Activated naive CD8-positive, alpha-beta T cell (primary cell): ENCODE measurements around the gene ERMARD.
A peak's percentile ranks its signal among the peaks of the same experiment; 100 is the strongest.

Experiments used
- H3K27ac Mint-ChIP-seq: one replicate; pipeline ENCODE4 v1.8.0; 2021; ENCODE audit warnings: mixed read lengths
- H3K27me3 Mint-ChIP-seq: one replicate; pipeline ENCODE4 v1.8.0; 2021; ENCODE audit warnings: mixed read lengths
- H3K36me3 Mint-ChIP-seq: one replicate; pipeline ENCODE4 v1.8.0; 2021; ENCODE audit warnings: mixed read lengths
- H3K4me1 Mint-ChIP-seq: one replicate; pipeline ENCODE4 v1.8.0; 2021; ENCODE audit warnings: low read depth, mixed read lengths
- H3K4me3 Mint-ChIP-seq: one replicate; pipeline ENCODE4 v1.8.0; 2021; ENCODE audit warnings: mild to moderate bottlenecking, mixed read lengths
- H3K9me3 Mint-ChIP-seq: one replicate; pipeline ENCODE4 v1.8.0; 2021; ENCODE audit warnings: low read depth, mixed read lengths

The ERMARD gene

GRCh38 chr6:169800116-169800667 lies 48.8 kb downstream of the ERMARD start:
- H3K4me1 Mint-ChIP-seq: peaks cover 25% of the 10 kb centered on the region
- H3K9me3 Mint-ChIP-seq: no peaks in the 10 kb centered on the region
- H3K36me3 Mint-ChIP-seq: no peaks in the 10 kb centered on the region
- H3K27me3 Mint-ChIP-seq: peaks cover 32% of the 10 kb centered on the region
- H3K27ac Mint-ChIP-seq: no peak overlapping the region
- H3K4me3 Mint-ChIP-seq: no peak overlapping the region

GRCh38 chr6:169800668-169801395 lies 49.4 kb downstream of the ERMARD start:
- peaks cover 31% of the 10 kb centered on the region for H3K4me1 Mint-ChIP-seq

GRCh38 chr6:169801396-169802160 lies 50.2 kb downstream of the ERMARD start:
- H3K9me3 Mint-ChIP-seq: no peaks in the 10 kb centered on the region

More at GRCh38 chr6:169800668-169801395, 49.4 kb downstream of the ERMARD start:
- H3K27me3 Mint-ChIP-seq: peaks cover 38% of the 10 kb centered on the region
- H3K27ac Mint-ChIP-seq: no peak overlapping the region
- H3K36me3 Mint-ChIP-seq: no peaks in the 10 kb centered on the region
- no peaks in the 10 kb centered on the region for H3K9me3 Mint-ChIP-seq
- no peak overlapping the region for H3K4me3 Mint-ChIP-seq

GRCh38 chr6:169802790-169803189 lies 51.4 kb downstream of the ERMARD start:
- Mint-ChIP-seq H3K36me3 (no peaks in the 10 kb centered on the region), H3K27ac (no peak overlapping the region), H3K27me3 (peaks cover 35% of the 10 kb centered on the region), H3K9me3 (no peaks in the 10 kb centered on the region), H3K4me1 (peaks cover 46% of the 10 kb centered on the region), H3K4me3 (no peak overlapping the region)

More at GRCh38 chr6:169801396-169802160, 50.2 kb downstream of the ERMARD start:
- H3K27ac Mint-ChIP-seq: no peak overlapping the region
- H3K4me1 Mint-ChIP-seq: peaks cover 37% of the 10 kb centered on the region
- no peaks in the 10 kb centered on the region for H3K36me3 Mint-ChIP-seq
- no peak overlapping the region for H3K4me3 Mint-ChIP-seq
- peaks cover 37% of the 10 kb centered on the region for H3K27me3 Mint-ChIP-seq

GRCh38 chr6:169803271-169803811 lies 51.9 kb downstream of the ERMARD start:
- Mint-ChIP-seq H3K4me1 (peaks cover 49% of the 10 kb centered on the region), H3K27me3 (peaks cover 32% of the 10 kb centered on the region), H3K9me3 (no peaks in the 10 kb centered on the region), H3K36me3 (no peaks in the 10 kb centered on the region), H3K27ac (no peak overlapping the region), H3K4me3 (peak overlapping the region; percentile 18)

GRCh38 chr6:169803816-169804340 lies 52.5 kb downstream of the ERMARD start:
- H3K36me3 Mint-ChIP-seq: no peaks in the 10 kb centered on the region
- no peak overlapping the region for H3K27ac Mint-ChIP-seq
- H3K9me3 Mint-ChIP-seq: no peaks in the 10 kb centered on the region
- peaks cover 26% of the 10 kb centered on the region for H3K27me3 Mint-ChIP-seq
- H3K4me1 Mint-ChIP-seq: peaks cover 54% of the 10 kb centered on the region
- H3K4me3 Mint-ChIP-seq: peak overlapping the region; percentile 18

GRCh38 chr6:169804427-169804826 lies 53.0 kb downstream of the ERMARD start:
- H3K4me1 Mint-ChIP-seq: peaks cover 54% of the 10 kb centered on the region
- no peak overlapping the region for H3K27ac Mint-ChIP-seq
- H3K4me3 Mint-ChIP-seq: no peak overlapping the region
- H3K9me3 Mint-ChIP-seq: no peaks in the 10 kb centered on the region
- H3K27me3 Mint-ChIP-seq: peaks cover 26% of the 10 kb centered on the region
- no peaks in the 10 kb centered on the region for H3K36me3 Mint-ChIP-seq

- Mint-ChIP-seq H3K36me3 (no peaks in the 10 kb centered on the region), H3K27me3 (peaks cover 29% of the 10 kb centered on the region), H3K9me3 (no peaks in the 10 kb centered on the region), H3K27ac (no peak overlapping the region), H3K4me1 (peaks cover 63% of the 10 kb centered on the region), H3K4me3 (no peak overlapping the region)
Measured at GRCh38 chr6:169805242-169805838, 53.9 kb downstream of the ERMARD start.

GRCh38 chr6:169806701-169807100 lies 55.3 kb downstream of the ERMARD start:
- H3K9me3 Mint-ChIP-seq: no peaks in the 10 kb centered on the region
- no peaks in the 10 kb centered on the region for H3K36me3 Mint-ChIP-seq
- no peak overlapping the region for H3K27ac Mint-ChIP-seq
- H3K27me3 Mint-ChIP-seq: peaks cover 29% of the 10 kb centered on the region
- peak overlapping the region; percentile 15 for H3K4me3 Mint-ChIP-seq
- H3K4me1 Mint-ChIP-seq: peaks cover 64% of the 10 kb centered on the region

GRCh38 chr6:169807229-169807628 lies 55.8 kb downstream of the ERMARD start:
- peaks cover 64% of the 10 kb centered on the region for H3K4me1 Mint-ChIP-seq
- no peaks in the 10 kb centered on the region for H3K36me3 Mint-ChIP-seq
- H3K4me3 Mint-ChIP-seq: no peak overlapping the region
- H3K27me3 Mint-ChIP-seq: peaks cover 28% of the 10 kb centered on the region
- H3K9me3 Mint-ChIP-seq: no peaks in the 10 kb centered on the region
- peak overlapping the region; percentile 59 for H3K27ac Mint-ChIP-seq

- Mint-ChIP-seq H3K9me3 (no peaks in the 10 kb centered on the region), H3K36me3 (no peaks in the 10 kb centered on the region), H3K27ac (no peak overlapping the region), H3K4me1 (peaks cover 61% of the 10 kb centered on the region), H3K4me3 (no peak overlapping the region), H3K27me3 (peaks cover 28% of the 10 kb centered on the region)
Measured at GRCh38 chr6:169807699-169808607, 56.5 kb downstream of the ERMARD start.

- H3K27ac Mint-ChIP-seq: no peak overlapping the region
- no peaks in the 10 kb centered on the region for H3K36me3 Mint-ChIP-seq
- H3K27me3 Mint-ChIP-seq: peaks cover 32% of the 10 kb centered on the region
- no peak overlapping the region for H3K4me3 Mint-ChIP-seq
- peaks cover 55% of the 10 kb centered on the region for H3K4me1 Mint-ChIP-seq
- no peaks in the 10 kb centered on the region for H3K9me3 Mint-ChIP-seq
Measured at GRCh38 chr6:169808608-169808967, 57.2 kb downstream of the ERMARD start.

- Mint-ChIP-seq H3K27ac (no peak overlapping the region), H3K36me3 (no peaks in the 10 kb centered on the region), H3K4me1 (peaks cover 47% of the 10 kb centered on the region), H3K27me3 (peaks cover 25% of the 10 kb centered on the region), H3K9me3 (no peaks in the 10 kb centered on the region), H3K4me3 (no peak overlapping the region)
Measured at GRCh38 chr6:169809386-169809785, 58.0 kb downstream of the ERMARD start.
